ENCODE results near the gene USP48. TPM values are rescaled to one million over a fixed set of nuclear protein-coding genes. Genes with fewer than 3 reads are reported as not detected.
"Not testable (repeated sequence)": the region's sequence is repeated elsewhere in the genome, so short reads cannot be mapped to it uniquely, and the experiment has no call there.

The USP48 gene
- 94.3 TPM for polyA plus RNA-seq (ENCODE audit: insufficient read length)
- long read RNA-seq, donor 1, partial matches to known transcripts, result 0 of 5 reads
- long read RNA-seq, donor 1, other reads (novel, unspliced or antisense), result 0 of 5 reads
- long read RNA-seq, donor 2, full-length matches to known transcripts, result 6 of 6 reads
- long read RNA-seq, donor 2, partial matches to known transcripts, result 0 of 6 reads
- long read RNA-seq, donor 2, other reads (novel, unspliced or antisense), result 0 of 6 reads
- long read RNA-seq, donor 3, partial matches to known transcripts, result 0 of 5 reads
- long read RNA-seq, donor 3, other reads (novel, unspliced or antisense), result 0 of 5 reads
- long read RNA-seq, donor 4, result 0 reads
- long read RNA-seq, donor 5, full-length matches to known transcripts, result 5 of 19 reads
- long read RNA-seq, donor 5, partial matches to known transcripts, result 14 of 19 reads
- long read RNA-seq, donor 5, other reads (novel, unspliced or antisense), result 0 of 19 reads
- long read RNA-seq, donor 6, full-length matches to known transcripts, result 4 of 17 reads
- long read RNA-seq, donor 6, partial matches to known transcripts, result 13 of 17 reads
- long read RNA-seq, donor 6, other reads (novel, unspliced or antisense), result 0 of 17 reads
- long read RNA-seq, donor 7, transcript USP48-205 (11 exons, 2,818 nt), result major isoform, 5 of 10 reads
- long read RNA-seq, donor 7, partial matches to known transcripts, result 5 of 10 reads
- long read RNA-seq, donor 7, other reads (novel, unspliced or antisense), result 0 of 10 reads
- long read RNA-seq, donor 8, partial matches to known transcripts, result 0 of 2 reads
- long read RNA-seq, donor 8, other reads (novel, unspliced or antisense), result 0 of 2 reads

- peak; percentile 95 for DNase-seq
Observed at GRCh38 chr1:21782868-21783678, at the start of gene USP48. Gene USP48, minus strand, starts transcription at chr1:21783149. Its CDS starts 192 bp downstream, at chr1:21782957.

DNA sequence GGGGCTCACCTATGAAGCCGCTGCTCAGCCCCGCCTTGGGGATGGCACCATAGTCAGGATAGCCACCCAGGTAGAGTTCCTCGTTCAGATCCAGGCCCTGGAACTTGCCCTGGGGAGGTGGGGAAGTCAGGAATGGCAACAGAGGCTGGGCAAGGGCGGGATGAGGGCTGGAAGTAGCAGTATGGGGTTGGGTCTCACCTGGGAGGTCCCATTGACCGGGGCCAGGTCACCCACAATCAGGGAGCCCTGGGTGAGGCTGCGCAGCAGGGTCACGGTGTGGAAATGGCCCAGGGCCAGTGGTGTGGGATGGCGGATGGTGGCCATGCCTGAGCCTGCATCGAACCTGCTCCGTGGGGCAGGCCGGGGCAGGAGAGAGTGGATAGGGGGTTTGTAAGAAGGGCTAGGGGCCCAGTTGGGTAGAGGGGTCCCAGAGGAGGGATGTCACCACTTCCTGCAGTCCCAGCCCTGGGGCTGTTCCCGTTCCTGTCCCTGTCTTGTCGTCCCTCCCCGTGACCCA, 48.6 kb upstream of the USP48 start:
- DNase-seq, result no peak

GRCh38 chr1:21830792-21831453, 48.0 kb upstream of the USP48 start:
- no peak for DNase-seq

DNA sequence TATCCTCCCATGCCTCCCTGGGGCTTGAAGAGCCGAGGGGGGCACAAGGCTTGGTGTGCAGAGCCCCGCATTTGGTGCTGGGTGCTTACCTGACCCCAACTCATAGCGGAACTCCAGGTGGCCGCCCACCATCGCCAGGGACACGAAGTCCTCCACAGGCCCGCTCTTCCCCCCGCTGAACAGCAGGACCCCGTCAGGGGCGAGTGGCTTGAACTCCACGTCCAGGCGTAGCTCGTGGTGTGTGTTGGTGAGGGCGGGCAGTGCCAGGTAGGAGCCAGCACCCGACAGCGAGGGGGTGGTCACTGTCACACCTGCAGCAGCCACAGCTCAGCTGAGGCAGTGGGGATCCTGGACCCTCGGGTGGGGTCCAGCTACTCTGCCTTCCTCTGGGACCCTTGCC, 46.3 kb upstream of the USP48 start:
- no peak for DNase-seq

DNA sequence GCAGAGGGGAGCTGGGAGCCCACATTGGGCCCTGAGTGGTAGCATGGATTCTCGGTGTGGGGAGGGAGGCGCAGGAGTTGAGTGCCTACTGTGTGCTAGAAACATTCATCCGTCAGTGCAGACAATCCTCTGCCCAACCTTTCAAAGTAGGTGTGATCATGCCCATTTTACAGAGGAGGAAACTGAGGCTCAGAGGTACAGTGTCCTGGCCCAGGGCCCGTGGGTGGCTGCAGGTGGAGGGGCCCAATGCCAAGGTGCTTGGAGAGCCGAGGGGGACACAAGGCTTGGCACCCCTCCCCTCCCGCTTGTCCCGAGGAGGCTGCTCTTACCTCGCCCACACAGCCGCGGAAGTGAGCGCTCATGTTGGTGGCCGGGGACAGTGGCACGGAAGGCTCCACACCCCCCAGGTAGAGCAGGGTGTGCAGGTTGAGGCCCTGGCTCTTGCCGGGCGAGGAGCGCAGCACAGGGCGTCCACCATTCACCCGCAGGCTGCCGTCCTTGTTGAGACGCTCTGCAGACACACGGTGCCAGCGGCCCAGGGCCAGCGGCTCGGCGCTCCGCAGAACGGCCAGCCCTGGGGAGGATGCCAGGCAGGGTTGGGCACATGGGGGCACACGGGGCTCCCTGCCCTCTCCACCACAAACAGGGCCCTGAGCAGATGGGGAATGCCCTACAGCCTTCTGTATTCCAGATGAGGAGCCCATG, 45.7 kb upstream of the USP48 start:
- no peak for DNase-seq

DNA sequence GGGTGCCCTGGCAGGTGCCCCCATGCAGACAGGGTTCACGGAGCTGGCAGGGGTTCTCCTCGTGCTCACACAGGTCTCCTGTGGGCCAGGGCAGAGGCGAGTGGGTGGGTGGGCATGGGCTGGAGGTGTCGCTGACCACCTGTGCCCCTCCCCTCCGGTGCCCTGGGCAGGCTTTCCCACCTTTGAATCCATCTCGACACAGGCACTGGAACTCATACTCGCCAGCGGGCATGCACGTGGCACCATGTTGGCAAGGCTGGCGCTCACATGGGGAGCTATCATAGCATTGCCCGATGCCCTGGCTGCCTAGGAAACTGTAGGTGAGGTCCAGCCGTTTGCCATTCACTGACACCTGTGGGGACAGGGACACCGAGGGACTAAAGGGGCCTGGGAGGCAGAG, 45.1 kb upstream of the USP48 start:
- DNase-seq, result no peak

DNA sequence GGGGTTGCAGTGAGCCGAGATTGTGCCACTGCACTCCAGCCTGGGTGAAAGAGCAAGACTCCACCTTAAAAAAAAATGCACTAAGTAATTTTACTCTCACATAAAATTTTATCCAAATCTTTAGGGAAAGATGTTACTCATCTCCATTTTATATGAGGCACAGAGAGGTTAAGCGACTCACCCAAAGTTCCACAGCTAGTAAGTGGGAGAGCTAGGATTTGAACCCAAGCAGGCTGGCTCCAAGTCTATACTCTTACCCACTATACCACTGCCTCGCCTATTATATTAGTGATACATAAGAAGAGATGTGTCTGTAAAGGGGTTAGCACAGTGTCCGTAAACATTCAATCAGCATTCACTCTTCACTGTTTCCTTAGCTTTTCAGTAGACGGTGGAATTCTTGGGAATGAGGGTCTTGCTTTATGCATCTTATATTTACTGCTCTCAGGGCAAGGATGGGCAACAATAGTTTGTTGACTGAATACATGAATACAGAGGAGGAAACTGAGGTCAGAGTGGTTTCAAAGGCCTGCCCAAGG, 44.3 kb upstream of the USP48 start:
- DNase-seq, result no peak

GRCh38 chr1:21826694-21827093, 43.7 kb upstream of the USP48 start:
- not testable (repeated sequence) for DNase-seq

GRCh38 chr1:21825393-21825792, 42.4 kb upstream of the USP48 start:
- no peak for DNase-seq

- DNase-seq, result no peak
Observed at GRCh38 chr1:21824926-21825325, 42.0 kb upstream of the USP48 start.

- no peak for DNase-seq
Observed at GRCh38 chr1:21823980-21824702, 41.2 kb upstream of the USP48 start.

- no peak for DNase-seq
Observed at GRCh38 chr1:21823206-21823979, 40.4 kb upstream of the USP48 start.

DNA sequence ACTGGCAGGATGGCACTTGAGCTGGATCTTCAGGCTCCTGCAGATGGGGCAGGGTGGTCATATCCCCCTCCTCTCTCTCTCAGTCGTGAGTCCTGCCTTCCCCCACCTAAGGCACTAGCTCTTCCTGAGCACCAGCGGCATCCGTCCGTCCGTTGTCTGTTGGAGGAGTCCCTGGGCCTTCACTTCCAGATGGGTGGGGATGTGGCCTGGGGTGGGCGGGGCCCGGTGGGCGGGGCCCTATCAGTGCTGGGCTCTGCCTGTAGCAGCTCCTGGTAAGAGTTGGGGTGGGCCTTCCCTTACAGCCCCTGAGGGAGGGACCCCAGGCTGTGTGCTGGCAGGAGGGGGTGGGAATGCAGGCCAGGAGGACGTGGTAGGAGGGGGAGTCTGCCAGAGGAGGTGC, 39.4 kb upstream of the USP48 start:
- DNase-seq, result no peak

- no peak for DNase-seq
Observed at GRCh38 chr1:21821385-21822019, 38.6 kb upstream of the USP48 start.

DNA sequence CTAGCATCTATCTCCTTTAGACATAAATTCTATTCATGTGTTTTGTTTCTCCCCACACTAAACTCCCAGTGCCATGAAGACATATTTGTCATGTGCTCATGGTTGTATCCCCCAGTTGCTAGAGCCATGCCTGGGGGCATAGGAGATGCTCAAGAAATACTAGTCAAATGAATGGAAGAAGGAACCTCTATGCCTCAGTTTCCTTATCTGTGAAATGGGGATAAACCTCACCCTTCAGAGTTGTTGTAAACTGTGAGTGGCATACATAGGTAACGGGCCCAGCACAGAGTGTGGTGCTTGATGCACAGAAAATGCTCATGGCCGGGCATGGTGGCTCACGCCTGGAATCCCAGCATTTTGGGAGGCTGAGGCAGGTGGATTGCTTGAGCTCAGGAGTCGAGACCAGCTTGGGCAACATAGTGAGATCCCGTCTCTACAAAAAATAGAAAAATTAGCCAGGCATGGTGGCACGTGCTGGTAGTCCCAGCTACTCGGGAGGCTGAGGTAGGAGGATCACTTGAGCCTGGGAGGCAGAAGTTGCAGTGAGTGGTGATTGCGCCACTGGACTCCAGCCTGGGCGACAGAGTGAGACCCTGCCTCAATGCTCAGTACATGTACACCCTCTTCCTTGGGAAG, 37.8 kb upstream of the USP48 start:
- DNase-seq, result no peak

GRCh38 chr1:21818656-21819055, 35.7 kb upstream of the USP48 start:
- no peak for DNase-seq

GRCh38 chr1:21816602-21817302, 33.8 kb upstream of the USP48 start:
- no peak for DNase-seq

Data from left kidney (tissue), 8 donors.